ENCODE data around the gene MAMLD1. TPM values are rescaled to one million over a fixed set of nuclear protein-coding genes. Genes with fewer than 3 reads are reported as not detected.

The MAMLD1 gene
- total and polyA plus RNA-seq, 11 donors, result 1.2 to 3.0 (median 1.4) TPM

DNA sequence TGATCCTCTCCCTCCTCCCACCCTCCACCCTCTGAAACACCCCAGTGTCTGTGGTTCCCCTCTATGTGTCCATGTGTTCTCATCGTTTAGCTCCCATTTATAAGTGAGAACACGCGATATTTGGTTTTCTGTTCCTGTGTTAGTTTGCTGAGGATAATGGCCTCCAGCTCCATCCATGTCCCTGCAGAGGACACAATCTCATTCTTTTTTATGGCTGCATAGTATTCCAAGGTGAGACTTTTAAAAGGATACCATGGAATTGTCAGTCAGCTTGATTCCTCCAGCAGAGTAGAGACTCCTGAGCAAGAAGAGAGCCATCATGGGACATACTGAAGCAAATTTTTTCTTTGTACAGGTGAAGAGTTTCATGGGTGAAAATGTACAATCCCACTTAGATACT lies 166.5 kb downstream of the MAMLD1 start:
- Histone ChIP-seq H3K4me1 (no peaks in the 10 kb centered on the region), H3K27me3 (peaks cover 0 to 5% (median 0%) of the 10 kb centered on the region in 9 donors), H3K36me3 (no peaks in the 10 kb centered on the region), H3K27ac (no peak overlapping the region), H3K9me3 (peaks cover 0 to 3% (median 0%) of the 10 kb centered on the region in 12 donors), H3K4me3 (no peak overlapping the region)
- 88 to 99% (median 95%) methylated on average over 3 of the region's 3 CpGs for WGBS, 4 donors
- intact Hi-C loops (cut with DNase I), result no loop called here
- TF ChIP-seq CTCF (IDR thresholded peaks at IDR 0.05) (no peak), POLR2A (IDR thresholded peaks at IDR 0.05) (no peak)
- no peak for DNase-seq
- ATAC-seq, result no peak

- peaks cover 0 to 5% (median 0%) of the 10 kb centered on the region in 9 donors for H3K27me3 ChIP-seq
- H3K4me1 ChIP-seq, result no peaks in the 10 kb centered on the region
- no peak for TF ChIP-seq CTCF (IDR thresholded peaks at IDR 0.05)
- TF ChIP-seq POLR2A (IDR thresholded peaks at IDR 0.05), result no peak
- no peak for DNase-seq
- no peak for ATAC-seq
- no peak overlapping the region for H3K4me3 ChIP-seq
- no peaks in the 10 kb centered on the region for H3K36me3 ChIP-seq
- H3K27ac ChIP-seq, result no peak overlapping the region
- intact Hi-C loops (cut with DNase I), result no loop called here
- peaks cover 0 to 9% (median 0%) of the 10 kb centered on the region in 12 donors for H3K9me3 ChIP-seq
- WGBS, 4 donors, result 74 to 83% (median 76%) methylated on average over 7 of the region's 7 CpGs
Measured at GRCh38 chrX:150530821-150531220, 167.7 kb downstream of the MAMLD1 start.

DNA sequence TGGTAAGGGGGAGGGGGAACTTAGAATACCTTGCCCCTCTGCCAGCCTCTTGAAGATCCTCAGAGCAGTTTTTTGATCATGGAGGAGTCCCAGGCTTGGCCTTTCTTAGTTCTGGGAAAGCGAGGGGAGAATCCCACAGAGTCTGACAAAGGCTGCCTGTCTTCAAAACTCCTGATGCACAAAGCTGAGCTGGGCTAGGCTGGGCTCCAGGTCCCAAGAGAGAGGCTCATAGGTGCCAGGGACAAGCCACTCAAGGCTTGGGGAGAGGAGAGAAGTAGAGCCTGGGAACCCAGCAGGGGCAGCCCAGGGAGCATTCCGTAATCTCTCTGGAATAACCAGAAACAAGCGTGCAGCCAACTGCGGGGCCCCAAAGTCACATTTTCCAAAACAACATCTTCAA lies 168.3 kb downstream of the MAMLD1 start:
- Histone ChIP-seq H3K36me3 (no peaks in the 10 kb centered on the region), H3K4me1 (no peaks in the 10 kb centered on the region), H3K9me3 (peaks cover 0 to 13% (median 0%) of the 10 kb centered on the region in 12 donors), H3K27ac (no peak overlapping the region), H3K27me3 (peaks cover 0 to 5% (median 0%) of the 10 kb centered on the region in 9 donors), H3K4me3 (no peak overlapping the region)
- DNase-seq, result no peak
- TF ChIP-seq CTCF (IDR thresholded peaks at IDR 0.05) (no peak), POLR2A (IDR thresholded peaks at IDR 0.05) (no peak)
- intact Hi-C loops (cut with DNase I), result no loop called here
- 72 to 94% (median 88%) methylated on average over 4 of the region's 4 CpGs for WGBS, 4 donors
- ATAC-seq, result no peak

DNA sequence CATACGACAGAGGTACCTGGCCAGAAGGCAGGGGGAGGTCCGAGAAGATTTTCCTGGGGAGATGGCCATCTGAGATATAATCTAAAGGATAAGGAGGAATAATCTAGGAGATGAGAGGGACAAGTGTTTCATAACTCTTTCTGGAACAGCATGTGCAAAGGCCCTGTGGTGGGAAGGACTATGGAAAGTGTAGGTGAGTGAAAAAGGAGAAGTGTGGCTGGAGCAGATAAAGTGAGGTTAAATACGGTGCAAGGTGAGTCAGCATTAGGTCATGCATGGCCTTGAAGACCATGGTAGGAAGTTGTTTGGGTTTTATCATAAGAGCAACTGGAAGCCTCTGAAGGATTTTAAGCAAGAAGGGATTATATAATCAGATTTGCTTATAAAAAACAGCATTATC lies 170.7 kb downstream of the MAMLD1 start:
- DNase-seq (no peak), ATAC-seq (no peak)
- Histone ChIP-seq H3K9me3 (peaks cover 0 to 24% (median 0%) of the 10 kb centered on the region in 12 donors), H3K4me3 (no peak overlapping the region), H3K4me1 (no peaks in the 10 kb centered on the region), H3K27me3 (peaks cover 0 to 8% (median 0%) of the 10 kb centered on the region in 9 donors), H3K27ac (no peak overlapping the region), H3K36me3 (no peaks in the 10 kb centered on the region)
- WGBS, 4 donors, result 75 to 93% (median 80%) methylated on average over 3 of the region's 3 CpGs
- TF ChIP-seq POLR2A (IDR thresholded peaks at IDR 0.05) (no peak), CTCF (IDR thresholded peaks at IDR 0.05) (no peak)
- intact Hi-C loops (cut with DNase I), result no loop called here
